HG03520 (cell line): ENCODE measurements around the gene DCAF11.

Experiments
- ATAC-seq: cut with Tn5 transposase; IDR thresholded peaks from one replicate; pipeline ENCODE4 v1.9.1; 2021; ENCODE audit warnings: mild to moderate bottlenecking, moderate library complexity; ENCODE audit not compliant: unreplicated experiment

DCAF11 gene

DNA sequence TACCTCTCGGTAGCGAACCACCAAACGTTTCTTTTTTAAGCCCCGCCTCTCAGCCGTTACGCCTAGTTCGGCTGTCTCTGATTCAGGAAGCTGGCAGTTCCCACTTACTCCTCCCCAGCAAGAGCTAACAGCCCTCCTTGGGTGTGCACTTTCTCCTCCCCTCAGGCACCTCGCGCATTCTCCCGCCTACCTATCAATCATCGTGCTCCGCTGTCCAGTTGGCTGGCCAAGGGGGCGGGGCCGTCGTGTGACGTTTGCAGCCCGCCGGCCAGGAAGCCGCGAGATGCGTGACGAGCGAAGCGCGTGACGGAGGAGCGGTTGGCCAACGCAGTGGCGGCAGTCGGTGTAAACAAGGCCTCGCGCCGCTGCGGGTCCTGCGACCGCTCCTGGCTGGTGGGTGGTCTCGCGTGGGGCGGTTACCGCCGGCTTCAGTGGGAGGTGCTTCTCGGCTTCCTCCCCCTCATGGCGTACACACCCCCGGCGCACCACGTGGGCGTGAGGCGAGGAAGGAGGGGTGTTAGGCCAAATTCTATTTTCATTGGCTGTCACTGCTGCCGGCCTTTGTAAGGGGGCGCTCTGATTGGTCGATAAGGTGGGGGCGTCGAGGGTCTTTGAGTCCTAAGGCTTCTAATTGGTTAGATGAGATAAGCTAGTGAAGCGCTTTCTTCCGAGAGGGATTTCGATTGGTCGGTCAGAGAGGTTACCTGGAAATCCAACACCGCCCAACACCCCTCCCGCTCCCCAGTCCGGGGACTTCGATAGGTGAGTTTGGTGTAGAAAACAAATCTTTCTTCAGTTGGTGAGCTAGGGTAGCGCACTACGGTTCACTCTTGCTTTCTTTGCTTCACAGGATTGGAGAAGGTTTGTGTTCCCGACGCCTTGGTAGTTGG lies at the start of gene DCAF11, which contains the start of gene NRL:
TSS of gene DCAF11 (plus strand) at position 246 of the 890 bp plus-strand sequence. CDS start 818 bp downstream, outside the sequence.
TSS of gene NRL (minus strand) at position 418 of the 890 bp plus-strand sequence. CDS start 32,101 bp downstream, outside the sequence.
- ATAC-seq, result peak; percentile 78

DNA sequence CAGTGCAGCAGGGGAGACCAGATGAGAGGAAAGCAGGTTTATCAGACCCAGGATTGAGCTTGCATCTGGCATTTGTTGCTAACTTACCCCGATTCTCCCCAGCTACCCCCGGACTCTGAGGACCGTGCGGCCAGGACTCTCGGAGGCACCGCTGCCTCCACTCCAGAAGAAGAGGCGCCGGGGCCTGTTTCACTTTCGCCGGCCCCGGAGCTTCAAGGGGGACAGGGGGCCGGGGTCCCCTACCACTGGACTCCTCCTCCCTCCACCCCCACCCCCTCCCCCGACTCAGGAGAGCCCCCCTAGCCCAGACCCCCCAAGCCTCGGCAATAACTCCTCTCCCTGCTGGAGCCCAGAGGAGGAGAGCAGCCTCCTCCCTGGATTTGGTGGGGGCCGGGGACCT lies 49.7 kb upstream of the DCAF11 start:
- no peak for ATAC-seq

DNA sequence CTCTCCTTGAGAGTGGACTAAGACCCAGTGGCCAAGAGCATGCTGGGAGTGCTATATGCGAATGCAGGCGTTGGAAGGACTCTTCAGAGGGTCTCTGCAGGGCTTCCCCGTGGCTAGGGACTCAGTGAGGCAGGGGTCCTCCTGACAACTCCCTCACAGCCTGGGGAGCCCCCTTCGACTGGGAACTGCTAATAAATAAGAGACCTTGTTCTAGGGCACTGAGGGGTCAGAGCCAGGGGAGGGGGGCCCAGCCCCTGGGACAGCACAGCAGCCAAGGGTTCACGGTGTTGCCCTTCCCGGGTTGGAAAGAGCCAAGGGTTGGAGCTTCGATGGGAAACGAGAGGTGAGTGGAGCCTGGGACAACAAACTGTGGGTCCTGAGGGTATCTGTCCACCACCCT lies 49.2 kb upstream of the DCAF11 start:
- ATAC-seq, result no peak

DNA sequence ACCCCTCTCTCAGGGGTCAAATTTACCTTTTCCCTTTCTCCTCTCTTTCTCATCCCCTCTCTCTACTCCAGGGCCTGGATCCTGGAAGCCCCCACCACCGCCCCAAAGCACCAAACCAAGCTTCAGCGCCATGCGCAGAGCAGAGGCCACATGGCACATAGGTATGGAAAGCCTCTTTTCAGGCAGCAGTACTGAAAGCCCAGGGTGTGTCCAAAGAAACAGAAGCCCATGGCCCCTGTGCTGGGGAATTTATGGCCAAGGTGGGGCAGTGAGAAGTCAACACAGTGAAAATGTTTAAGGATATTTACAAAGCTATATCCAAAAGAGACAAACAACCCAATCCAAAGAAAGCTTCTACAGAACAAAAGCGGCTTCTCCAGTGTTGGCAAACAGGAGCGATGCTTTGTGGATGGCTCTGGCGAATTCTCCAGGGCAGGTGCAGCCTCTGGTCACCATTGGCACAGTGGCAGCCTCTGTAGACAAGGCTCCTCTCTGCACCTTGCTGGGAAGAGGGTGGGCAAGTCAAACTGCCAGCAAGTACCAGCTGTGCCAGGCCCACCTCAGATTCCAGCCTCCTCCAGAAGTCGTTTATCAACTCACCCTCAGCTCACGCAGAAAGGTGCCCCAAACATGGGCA lies 48.0 kb upstream of the DCAF11 start:
- no peak for ATAC-seq

DNA sequence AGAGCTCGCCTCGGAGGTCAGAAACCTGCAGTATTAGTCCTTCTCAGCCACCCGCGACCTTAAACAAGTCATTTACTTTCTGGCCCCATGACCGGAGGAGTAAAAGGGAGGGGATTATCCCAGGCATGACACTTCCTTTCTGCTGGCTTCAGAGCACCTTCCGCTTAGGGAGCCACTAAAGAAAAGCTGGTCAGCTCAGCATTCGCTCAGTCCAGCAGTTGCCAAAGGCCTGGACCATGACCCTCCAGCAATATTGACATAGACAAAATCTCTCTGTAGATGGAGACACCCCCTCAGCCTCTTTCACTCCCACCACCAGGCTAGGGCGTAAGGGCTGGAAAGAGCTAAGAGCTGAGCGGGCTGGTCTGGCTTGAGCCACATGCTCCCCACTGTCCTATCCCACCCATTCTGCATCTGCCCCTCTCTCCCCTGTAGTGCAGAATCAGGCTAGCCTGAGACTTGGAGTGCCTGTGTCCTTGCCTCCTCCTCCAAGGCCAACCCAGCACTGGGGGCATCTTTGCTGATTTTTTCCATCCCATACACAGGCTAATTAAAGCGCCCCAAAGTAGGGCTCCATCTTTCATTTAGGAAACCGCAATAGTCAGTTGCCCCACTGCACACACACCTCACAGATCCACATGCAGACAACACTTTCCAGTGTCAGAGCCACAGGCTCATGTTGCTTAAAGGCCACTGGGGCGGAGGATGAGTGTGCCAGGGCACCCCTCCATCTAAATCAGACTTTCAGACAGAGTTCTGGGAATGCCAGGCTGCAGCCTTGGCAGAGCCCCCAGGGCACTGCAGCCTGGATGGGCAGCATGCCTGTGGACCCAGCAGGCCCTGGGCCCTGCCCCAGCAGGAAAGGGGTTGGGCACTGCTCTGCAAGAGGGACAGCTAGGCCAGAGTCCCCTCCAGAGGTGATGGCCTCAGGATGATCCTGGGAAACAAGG lies 47.2 kb upstream of the DCAF11 start:
- ATAC-seq, result no peak

DNA sequence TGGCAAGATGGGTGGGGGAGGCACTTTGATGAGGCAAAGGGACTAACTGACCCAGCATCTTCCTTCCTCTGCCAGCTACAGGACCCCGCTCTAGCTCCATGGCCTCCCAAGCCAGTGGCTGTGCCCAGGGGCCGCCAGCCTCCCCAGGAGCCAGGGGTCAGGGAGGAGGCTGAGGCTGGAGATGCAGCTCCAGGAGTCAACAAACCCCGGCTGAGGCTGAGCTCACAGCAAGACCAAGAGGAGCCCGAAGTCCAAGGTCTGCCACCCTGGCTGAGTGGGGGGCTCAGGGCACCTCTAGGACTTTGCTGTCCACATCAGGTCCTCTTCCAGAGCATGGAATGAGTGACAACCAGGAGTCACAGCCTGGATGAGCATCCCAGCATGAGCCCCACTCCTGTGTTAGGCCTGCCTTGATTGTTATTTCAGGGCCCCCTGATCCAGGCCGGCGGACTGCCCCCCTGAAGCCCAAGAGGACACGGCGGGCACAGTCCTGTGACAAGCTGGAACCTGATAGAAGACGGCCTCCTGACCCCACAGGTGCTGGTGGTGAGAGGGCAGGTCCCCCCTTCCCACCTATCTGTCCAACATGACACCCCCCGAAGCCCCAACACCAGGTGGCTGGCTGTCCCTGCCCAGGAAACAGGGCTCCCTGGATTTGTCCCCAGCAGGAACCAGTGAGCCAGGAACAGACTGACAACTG lies 45.7 kb upstream of the DCAF11 start:
- ATAC-seq, result no peak

DNA sequence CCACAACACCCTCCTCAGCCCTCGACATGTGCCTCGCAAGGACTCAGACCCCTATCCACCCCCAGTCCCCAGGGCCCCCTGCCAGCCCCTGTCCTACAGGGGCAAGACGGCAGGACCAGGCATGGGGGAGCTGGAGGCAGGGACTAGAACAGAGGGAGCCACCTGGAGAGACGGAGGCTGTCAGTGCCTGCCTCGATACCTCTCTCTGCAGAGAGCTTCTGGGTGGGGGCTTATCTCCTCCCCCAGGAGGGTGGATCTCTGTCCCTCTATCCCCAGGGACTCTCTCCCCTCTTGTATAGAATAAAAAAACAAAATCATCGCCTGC lies 45.2 kb upstream of the DCAF11 start:
- no peak for ATAC-seq

DNA sequence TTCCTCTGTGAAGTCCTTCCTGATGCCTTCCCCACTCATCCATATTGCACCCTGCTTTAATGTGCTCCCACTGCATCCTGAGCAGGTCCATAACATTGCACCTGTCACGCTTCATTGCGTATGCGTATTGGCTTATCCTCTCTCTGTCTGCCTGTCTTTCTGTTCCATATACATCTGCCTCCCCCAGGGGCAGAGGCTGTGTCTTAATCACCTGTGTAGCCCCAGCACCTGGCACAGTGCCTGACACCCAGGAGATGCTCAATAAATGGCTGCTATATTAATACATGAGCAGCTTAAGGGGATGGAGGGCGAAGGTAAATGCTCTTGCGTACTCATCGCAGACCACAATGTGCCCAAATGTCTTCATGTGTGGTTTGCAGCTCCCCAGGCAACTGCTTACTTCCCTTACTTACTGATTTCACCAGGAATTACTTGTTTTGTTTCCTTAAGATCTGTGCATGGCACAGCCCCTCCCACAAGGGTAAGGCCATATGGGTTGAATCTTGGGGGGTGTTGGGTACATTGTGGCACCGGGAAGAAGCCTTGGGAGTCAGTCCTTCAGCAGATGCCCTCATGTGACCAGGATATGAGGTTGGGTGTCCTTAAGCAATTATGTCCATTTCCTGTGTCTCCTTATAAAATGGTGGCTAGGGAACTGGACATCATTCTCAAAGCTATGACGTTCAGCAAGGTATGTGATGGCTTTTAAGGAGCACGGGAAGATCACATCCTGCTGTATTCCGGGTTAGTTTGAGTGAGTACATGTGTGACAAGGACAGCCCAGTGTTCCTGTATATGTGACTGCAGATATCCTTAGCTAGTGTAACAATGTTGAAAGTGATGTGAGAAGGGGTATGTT lies 44.1 kb upstream of the DCAF11 start:
- ATAC-seq, result no peak

DNA sequence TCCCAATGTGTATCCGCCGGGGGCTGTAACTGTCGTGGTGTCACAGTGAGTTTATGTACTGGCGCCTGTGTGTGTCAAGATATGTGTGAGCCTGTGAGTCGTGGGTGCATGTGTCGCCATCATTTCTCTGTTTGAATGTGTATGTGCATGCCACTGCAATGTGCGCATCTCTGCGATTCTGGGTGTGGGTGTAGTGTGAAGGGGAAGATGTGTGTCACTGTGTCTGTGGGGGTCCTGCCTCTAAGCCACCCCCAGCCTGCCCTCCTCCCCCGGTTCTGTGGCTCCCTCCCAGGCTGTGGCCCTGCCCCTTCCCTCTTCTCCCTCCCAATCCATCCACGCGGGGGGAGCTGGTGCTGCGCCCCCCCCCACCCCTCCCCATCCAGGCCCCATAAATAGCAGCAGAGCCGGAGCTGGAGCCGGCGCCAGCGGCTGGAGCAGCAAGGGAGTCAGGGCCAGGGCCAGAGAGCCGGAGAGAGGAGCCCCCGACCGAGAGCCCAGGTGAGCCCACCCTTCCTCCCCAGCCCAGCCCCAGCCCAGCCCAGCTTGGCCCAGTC lies 43.4 kb upstream of the DCAF11 start, which contains the start of gene CPNE6:
TSS of gene CPNE6 (plus strand) at position 419 of the 554 bp plus-strand sequence. CDS start 1,375 bp downstream, outside the sequence.
- ATAC-seq, result no peak

DNA sequence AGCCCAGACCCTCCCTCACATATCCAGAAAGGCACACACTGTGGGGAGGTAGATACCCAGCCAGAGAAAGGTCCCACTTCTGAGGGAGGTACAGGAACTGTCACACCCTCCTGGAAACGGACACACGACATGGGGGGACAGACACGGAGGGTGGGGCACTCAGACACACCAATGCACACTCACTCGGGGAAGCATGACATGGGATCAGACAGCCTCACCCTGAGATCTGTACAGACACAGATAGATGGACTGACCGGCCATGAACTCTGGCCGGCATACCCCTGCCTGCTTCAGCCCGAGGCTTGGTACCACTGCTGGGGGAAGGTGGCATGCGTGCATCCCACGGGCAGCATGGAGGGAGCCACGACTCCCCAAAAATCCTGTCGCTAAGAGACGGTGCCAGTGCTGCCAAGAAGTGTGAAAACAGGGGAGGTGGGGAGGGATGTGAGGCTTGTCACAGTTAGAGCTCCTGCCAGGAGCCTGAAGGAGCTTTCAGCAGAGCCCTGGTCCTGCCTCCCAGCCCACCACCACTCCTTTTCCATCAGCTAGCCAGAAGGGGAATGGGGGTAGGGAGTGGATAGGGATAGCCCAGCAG lies 42.6 kb upstream of the DCAF11 start:
- ATAC-seq, result no peak

DNA sequence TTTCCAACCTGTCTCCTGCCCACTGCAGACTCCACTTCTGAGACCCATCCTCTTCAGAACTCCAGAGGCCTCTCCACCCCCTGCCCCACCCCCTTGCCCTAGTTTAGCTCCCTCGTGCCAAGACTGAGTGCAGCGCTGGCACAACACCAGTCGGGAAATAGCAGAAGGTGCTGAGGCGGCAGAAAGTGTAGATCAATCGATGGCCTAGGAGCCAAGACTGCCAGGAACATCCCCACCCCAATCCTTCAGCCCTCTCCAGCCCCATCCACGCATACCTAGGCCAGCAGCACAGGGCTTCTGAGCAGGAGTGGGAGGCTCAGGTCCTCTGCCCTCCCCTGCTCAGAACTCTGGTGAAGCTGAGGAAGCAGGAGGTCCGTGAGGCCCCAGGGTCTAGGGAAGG lies 42.1 kb upstream of the DCAF11 start:
- no peak for ATAC-seq

DNA sequence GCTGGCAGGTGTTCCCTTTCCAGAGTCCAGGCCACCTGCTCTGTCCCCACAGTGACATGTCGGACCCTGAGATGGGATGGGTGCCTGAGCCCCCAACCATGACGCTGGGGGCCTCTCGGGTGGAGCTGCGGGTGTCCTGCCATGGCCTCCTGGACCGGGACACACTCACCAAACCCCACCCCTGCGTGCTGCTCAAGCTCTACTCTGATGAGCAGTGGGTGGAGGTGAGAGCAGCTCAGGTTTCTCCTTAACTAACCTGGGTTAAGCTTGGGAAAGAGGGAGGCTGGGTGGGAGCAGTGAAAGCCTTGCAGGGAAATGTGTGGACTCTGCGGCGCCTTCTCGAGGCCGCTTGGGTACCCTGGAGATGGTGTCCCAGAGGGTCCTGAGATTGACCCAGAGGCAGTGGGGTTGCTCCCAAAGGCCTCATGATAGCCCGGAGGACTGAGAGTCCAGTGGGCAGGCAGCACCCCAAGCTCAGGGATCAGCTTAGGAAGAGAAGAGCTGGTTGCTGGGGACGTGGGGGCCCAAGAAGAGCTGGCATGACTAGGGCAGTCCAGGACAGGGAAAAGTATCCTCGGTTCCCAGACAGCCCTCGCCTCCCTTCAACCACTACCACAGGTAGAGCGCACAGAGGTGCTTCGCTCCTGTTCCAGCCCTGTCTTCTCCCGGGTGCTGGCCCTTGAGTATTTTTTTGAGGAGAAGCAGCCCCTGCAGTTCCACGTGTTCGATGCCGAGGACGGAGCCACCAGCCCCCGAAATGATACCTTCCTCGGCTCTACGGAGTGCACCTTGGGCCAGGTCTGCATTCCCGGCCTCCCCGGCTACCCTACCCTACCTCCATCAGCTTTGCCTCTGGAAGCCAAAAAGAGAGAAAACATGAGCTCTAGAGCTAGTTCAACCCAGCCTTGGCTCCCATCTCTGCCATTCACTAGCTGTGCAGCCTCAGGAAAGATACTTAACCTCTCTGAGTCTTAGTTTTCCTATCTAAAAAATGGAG lies 41.4 kb upstream of the DCAF11 start:
- ATAC-seq, result no peak

DNA sequence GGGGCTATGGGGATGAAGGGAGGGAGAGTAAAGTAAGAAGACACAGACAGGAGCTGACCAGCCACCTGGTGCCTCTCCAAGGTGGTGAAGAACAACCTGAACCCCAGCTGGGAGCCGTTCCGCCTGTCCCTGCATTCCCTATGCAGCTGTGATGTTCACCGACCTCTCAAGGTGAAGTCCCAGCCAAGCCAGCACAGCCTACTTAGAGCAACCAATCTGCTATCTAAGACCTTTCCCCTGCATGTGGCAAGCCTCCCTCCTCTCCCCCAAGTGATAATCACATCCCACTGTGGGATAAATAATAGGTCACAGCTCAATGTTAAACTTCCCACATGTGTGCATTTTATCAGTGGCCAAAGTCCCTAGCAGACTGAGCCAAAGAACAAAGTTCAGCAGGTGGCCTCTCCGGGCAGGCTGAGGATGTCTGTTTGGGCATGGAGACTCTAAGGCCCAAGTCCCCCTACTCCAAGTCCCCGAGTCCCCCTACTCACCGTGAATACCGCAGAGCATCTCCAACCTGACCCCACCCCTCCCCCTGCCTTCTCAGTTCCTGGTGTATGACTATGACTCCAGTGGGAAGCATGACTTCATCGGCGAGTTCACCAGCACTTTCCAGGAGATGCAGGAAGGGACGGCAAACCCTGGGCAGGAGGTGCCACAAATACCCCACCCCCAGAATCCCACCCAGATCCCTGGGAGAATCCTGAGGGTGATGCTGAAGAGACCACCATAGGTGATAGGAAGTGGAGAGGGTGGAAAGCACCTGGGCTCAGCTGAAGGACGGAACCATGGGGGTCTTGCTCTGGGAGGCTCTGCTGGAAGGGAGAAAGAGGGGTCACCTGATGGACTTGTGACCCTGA lies 39.7 kb upstream of the DCAF11 start:
- ATAC-seq, result no peak

DNA sequence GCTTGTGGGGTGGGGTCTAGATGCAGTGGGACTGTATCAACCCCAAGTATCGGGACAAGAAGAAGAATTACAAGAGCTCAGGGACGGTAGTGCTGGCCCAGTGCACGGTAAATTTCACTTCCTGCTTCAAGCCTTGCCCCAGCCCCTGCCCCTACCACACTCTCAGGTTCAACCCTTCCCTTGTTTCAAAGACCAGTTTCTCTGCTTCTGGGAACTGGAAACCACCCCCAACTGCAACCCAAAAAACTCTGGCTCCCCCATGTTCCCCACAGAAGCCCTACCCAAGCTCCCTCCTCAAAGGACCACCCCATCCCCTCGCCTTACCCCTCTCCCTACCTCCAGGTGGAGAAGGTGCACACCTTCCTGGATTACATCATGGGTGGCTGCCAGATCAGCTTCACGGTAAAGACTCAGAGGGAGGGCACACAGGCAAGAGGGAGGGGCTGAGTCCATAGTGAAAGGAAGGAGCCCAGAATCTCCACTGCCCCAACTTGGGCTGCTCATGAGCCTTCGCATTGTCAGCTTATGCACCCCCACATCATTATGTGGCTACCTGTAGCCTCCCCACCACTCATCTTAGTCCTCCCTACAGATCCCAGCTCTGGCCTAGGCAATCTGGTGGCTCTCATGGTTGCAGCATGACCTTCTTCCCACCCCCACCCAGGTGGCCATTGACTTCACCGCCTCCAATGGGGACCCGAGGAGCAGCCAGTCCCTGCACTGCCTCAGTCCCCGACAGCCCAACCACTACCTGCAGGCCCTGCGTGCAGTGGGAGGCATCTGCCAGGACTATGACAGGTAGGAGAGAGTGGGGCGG lies 38.9 kb upstream of the DCAF11 start:
- ATAC-seq, result no peak

DNA sequence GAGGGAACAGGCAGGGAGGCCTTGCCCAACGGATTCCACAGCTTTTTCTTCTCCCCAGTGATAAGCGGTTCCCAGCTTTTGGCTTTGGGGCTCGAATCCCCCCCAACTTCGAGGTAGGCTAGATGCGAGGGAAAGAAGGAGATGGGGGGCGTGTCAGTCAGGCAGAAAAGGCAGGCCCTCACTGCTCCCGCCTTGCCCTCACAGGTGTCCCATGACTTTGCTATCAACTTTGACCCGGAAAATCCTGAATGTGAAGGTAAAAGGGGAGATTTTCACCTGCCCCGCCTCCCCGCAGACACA lies 38.3 kb upstream of the DCAF11 start:
- ATAC-seq, result no peak

DNA sequence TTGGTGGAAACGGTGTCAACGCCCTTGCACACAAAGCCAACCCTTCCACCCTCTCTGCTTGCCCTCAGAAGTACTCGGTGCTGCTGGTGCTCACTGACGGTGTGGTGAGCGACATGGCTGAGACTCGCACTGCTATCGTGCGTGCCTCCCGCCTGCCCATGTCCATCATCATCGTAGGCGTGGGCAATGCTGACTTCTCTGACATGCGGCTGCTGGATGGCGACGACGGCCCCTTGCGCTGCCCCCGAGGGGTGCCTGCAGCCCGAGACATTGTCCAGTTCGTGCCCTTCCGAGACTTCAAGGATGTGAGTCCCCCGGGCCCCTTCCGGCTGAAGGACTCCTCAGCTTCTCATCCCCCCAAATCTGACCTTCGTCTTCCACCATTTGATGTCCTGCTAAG lies 37.5 kb upstream of the DCAF11 start:
- no peak for ATAC-seq
